UCSD-AML1 (cell line): ENCODE results near the gene GGCX.

Experiments
- DNase-seq: peaks from one replicate; lab custom pipeline; 2025; ENCODE audit not compliant: unreplicated experiment; lab: John Stamatoyannopoulos, UW

GGCX gene

GRCh38 chr2:85522090-85522647 lies 39.1 kb downstream of the GGCX start:
- DNase-seq, result no peak

- DNase-seq, result peak; percentile 34
Observed at GRCh38 chr2:85516653-85517389, 44.5 kb downstream of the GGCX start.

- DNase-seq, result no peak
Observed at GRCh38 chr2:85514323-85514722, 47.0 kb downstream of the GGCX start.

- no peak for DNase-seq
Observed at GRCh38 chr2:85511008-85511811, 50.1 kb downstream of the GGCX start.

GRCh38 chr2:85506768-85507181 lies 54.5 kb downstream of the GGCX start:
- DNase-seq, result no peak

GRCh38 chr2:85505551-85506238 lies 55.6 kb downstream of the GGCX start:
- DNase-seq, result no peak

- DNase-seq, result peak; percentile 25
Observed at GRCh38 chr2:85504778-85505261, 56.5 kb downstream of the GGCX start.

GRCh38 chr2:85503851-85504777 lies 57.2 kb downstream of the GGCX start:
- no peak for DNase-seq

GRCh38 chr2:85503168-85503850 lies 58.0 kb downstream of the GGCX start:
- no peak for DNase-seq

GRCh38 chr2:85502720-85503119 lies 58.6 kb downstream of the GGCX start:
- no peak for DNase-seq

- DNase-seq, result peak; percentile 46
Observed at GRCh38 chr2:85501248-85501647, 60.0 kb downstream of the GGCX start.

GRCh38 chr2:85497944-85498630 lies 63.2 kb downstream of the GGCX start:
- DNase-seq, result no peak

GRCh38 chr2:85496436-85496835 lies 64.9 kb downstream of the GGCX start:
- no peak for DNase-seq
